GM03348 (cell line): ENCODE measurements around the gene SDR39U1.
"Not testable (repeated sequence)": the region's sequence is repeated elsewhere in the genome, so short reads cannot be mapped to it uniquely, and the experiment has no call there.

Source experiments
- DNase-seq: peaks from one replicate; pipeline ENCODE4 v3.0.0; 2012; ENCODE audit warnings: low spot score

The SDR39U1 gene, protein sequence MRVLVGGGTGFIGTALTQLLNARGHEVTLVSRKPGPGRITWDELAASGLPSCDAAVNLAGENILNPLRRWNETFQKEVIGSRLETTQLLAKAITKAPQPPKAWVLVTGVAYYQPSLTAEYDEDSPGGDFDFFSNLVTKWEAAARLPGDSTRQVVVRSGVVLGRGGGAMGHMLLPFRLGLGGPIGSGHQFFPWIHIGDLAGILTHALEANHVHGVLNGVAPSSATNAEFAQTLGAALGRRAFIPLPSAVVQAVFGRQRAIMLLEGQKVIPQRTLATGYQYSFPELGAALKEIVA

DNA sequence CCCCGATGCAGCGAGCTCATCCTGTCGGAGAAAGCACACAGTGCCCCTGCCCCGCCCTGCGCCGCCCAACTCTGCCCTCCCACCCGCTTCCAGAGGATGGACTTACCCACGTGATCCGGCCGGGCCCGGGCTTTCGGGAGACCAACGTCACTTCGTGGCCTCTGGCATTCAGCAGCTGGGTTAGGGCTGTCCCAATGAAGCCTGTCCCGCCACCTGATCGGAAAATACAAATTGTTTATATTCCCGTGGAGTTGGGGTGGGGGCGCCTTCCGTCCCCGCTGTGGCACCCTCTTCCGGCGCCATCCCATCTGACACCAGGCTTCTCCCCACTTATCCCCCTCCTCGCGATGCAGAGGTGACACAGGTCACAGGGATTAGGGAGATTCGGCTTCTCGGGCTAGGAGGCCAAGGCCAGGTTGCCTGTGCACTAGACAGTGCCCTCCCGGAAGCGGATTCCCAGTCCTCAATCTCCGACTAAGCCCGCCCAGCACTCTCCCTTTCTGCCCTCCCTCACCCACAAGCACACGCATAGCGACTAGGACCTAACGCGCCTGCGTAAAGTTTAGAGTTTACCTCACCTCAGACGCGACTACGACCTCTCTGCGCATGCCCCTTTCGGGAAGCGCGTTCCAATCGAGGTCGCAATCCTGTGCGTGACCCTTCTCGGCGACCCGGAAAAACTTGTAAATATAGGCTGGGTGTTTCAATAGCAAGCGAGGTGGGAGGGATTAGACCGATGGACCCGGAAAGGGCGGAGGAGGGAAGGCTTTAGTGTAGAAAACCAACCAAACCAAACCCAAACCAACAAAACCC is at the start of gene SDR39U1:
TSS of gene SDR39U1 (minus strand) at position 537 of the 813 bp plus-strand sequence. CDS start at position 530, 7 bp downstream.
- DNase-seq: peak; percentile 96

DNA sequence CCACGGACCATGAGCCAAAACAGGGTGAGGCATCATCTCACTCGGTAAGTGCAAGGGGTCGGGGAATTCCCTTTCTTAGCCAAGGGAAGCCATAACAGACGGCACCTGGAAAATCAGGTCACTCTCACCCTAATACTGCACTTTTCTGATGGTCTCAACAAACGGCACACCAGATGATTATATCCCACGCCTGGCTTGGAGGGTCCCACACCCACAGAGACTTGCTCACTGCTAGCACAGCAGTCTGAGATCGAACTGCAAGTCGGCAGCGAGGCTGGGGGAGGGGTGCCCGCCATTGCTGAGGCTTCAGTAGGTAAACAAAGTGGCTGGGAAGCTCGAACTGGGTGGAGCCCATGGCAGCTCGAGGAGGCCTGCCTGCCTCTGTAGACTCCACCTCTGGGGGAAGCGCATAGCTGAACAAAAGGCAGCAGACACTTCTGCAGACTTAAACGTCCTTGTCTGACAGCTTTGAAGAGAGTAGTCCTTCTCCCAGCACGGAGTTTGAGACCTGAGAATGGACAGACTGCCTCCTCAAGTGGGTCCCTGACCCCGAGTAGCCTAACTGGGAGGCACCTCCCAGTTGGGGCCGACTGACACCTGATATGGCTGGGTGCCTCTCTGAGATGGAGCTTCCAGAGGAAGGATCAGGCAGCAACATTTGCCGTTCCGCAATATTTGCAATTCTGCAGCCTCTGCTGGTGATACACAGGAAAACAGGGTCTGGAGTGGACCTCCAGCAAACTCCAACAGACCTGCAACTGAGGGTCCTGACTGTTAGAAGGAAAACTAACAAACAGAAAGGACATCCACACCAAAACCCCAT is 49.2 kb upstream of the SDR39U1 start:
- DNase-seq: not testable (repeated sequence)

DNA sequence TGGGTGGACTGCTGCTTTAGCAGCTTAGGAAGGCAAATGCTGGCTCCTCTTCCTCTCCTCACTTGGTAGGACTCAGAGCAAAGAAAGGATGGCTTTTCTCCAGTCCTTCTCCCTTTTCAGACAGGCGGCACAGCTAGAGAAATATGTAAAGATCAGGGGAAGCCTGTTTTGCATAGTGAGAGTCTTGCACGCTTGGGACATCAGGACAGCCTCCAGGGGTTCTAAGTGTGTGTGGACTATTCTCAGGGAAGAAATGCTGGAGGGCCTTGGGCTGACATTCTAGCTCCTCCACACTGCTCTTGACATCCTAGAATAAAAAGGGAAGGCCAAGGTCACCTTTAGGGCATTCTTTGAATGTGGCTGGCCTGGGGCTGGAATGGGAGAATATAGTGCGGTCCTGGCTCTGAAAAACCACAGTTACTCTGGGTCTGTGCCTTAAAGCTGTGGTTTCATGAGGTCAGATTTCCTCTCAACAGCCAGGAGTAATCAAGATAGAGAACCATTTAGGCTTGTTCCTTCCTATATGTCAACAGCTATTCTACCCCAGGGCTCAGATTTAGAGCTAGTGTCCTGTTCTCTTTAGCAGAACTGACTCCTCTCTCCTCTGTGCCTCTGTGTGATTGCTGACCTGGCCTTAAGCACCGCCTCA is 41.2 kb upstream of the SDR39U1 start:
- no peak for DNase-seq

DNA sequence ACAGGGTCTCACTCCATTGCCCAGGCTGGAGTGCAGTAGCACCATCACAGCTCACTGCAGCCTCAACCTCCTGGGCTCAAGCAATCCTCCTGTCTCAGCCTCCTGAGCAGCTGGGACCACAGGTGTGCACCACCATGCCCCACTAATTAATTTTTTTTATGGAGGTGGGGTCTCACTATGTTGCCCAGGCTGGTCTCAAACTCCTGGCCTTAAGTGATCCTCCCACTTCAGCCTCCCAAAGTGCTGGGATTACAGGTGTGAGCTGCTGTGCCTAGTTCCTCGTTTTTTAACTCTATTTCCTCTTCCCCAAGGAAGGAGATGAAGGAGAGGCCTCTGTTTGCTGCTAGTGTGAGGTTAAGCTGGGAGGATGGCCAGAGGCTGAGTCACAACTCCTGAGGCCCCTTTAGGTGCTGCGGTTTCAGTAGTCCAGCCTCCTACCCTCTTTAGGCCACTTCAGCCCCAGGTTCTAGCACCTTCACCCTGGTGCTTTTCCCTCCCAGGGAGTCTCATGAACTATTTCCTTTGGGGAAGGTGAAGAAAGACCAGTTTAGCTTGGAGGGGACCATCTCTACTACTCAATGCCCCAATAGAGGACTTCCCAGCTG is 40.2 kb upstream of the SDR39U1 start:
- DNase-seq: not testable (repeated sequence)

DNA sequence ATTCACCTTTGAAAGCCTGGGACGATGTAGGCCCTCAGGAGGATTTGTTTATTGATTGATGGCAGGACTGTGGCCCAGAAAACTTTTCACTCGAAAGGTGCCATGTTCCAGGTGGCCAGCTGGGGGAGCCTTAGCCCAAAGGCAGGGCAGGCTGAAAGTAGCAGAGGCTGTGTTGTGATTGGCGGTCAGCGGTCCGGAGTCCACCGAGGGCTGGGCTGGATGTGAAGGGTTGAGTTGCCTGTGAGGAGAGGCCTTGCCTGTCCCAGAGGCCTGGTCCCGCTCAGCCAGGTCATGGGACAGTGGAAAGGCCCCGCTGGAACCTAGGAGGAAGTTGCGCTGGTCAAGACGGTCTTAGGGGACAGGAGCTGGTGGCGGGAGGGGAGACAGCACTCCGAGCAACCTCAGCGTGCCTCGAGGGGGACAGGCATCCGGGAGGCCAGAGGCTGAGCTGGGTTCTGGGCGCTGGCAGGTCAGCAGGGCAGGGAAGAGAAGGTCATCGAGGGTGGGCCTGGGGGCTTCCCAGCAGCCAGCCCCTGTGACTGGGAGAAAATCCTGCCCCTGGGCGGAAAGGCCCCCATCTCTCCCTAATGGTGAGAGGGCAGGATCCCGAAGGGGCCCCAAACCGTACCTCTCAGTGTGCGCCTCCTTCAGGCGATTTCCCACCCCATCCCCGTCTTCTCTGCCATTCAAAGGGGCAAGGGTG is 39.2 kb upstream of the SDR39U1 start:
- DNase-seq: peak; percentile 69

DNA sequence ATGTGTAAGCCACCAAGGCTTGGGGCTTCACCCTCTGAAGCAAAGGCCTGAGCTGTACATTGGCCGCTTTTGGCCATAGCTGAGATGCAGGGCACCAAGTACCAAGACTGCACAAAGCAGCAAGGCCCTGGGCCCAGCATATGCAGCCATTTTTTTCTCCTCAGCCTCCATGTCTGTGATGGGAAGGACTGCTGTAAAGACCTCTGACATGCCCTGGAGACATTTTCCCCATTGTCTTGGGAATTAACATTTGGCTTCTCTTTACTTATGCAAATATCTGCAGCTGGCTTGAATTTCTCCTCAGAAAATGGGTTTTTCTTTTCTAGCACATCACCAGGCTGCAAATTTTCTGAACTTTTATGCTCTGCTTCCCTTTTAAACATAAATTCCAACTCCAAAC is 37.4 kb upstream of the SDR39U1 start:
- not testable (repeated sequence) for DNase-seq

DNA sequence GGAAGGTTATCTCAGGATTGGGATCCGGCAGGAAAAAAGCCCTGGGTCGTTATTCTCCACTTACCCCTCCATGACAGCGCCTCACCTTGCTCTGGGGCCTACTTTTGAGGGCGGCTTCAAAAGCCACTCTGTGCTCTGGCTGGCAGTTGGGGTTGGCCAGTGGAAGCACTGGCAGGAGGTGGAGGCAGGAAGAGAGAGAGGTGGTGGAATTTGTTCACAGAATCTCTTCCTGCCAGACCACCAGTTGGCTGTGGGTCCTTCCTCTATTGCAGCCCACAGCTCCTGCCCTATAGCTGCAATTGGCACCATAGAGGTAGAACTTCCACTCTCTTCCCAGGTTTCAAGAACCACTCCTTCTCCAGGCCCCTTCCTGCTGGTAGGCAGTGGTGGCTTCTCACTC is 32.7 kb upstream of the SDR39U1 start:
- DNase-seq: no peak

DNA sequence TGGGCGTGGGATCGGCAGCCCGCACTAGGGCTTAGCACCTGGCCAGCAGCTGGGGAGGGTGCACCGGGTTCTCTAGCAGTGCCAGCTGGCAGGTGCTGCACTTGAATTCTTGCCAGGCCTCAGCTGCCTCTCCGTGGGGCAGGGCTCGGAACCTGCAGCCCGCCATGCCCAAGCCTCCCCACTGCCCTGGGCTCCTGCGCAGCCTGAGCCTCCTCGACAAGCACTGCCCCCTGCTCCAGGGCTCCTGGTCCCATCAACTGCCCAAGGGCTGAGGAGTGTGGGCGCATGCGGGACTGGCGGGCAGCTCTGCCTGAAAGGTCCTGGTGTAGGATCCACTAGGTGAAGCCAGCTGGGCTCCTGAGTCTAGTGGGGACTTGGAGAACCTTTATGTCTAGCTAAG is 30.6 kb upstream of the SDR39U1 start:
- no peak for DNase-seq

DNA sequence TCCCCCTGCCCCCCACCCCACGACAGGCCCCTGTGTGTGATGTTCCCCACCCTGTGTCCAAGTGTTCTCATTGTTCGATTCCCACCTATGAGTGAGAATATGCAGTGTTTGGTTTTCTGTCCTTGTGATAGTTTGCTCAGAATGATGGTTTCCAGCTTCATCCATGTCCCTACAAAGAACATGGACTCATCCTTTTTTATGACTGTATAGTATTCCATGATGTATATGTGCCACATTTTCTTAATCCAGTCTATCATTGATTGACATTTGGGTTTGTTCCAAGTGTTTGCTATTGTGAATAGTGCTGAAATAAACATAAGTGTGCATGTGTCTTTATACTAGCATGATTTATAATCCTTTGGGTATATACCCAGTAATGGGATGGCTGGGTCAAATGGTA is 27.9 kb upstream of the SDR39U1 start:
- DNase-seq: not testable (repeated sequence)

DNA sequence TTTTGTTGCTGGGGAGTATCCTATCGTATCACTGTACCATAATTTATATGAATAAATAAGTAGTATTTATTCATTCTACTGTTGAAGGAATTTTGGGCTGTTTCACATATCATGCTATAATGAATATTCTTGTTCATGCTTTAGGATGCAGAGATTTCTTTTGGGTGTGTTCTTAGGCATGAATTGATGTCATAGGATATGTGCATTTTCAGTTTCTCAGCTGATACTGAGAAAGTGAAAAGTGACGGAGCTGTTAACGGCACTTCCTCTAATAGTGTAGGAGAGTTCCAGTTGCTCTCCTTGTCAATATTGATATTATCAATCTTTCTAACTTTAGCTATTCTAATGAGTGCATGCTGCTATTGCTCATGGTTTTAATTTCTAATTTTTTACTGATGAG is 23.2 kb upstream of the SDR39U1 start:
- no peak for DNase-seq

DNA sequence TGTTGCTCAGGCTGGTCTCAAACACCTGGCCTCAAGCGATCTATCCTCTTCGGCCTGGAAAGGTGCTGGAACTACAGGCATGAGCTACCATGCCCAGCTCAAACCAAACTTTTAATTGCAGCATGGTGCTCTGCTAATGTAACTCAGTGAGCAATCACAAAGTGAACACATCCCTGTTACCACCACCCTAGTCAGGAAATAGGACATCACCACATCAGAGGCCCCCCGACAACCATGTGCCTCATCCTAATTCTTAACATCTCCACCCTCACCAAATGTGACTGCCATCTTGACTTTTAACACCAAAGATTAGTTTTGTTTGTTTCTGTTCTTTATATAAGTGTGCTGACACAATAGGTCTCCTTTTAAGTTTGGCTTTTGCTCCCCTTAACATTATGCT is 22.8 kb upstream of the SDR39U1 start:
- no peak for DNase-seq

DNA sequence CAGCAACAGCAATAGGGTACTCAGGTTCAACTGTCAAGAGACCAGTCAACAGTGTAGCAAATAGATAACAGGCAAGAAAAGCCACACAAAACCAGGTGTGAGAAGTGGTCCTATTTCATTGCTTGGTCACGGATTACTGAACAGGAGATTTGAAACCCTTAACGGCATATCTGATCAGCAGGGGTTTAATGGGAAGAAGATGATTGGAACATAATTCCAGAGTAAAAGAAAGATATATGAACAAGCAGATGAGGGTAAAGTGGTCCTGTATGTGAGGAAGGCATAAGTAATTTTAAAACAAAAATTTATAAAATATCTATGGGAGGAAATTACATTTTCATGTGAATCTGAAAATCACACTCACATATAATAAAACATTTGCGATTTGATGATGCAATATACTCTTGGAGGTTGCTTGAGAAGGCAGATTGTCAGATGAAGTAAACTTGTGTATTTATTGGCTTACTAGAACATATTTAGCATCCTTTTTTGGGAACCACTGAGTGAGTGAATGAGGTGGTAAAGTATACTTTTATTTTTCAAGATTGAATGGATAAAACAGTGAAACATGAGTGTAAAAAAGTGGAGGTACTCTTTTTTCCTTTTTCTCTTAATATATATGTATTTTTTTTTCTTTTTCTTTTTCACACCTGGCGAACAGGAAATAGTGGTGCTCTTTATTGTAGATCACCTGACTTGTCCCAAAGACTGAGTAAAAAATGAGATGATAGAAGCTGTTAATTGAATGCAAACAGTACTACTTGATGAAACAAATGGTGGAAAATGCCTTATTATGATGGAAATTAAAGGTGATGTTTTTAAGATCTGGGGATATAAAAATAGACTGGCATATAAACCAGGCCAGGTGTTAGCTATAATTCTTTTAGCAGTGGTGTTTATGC is 21.6 kb upstream of the SDR39U1 start:
- DNase-seq: no peak

DNA sequence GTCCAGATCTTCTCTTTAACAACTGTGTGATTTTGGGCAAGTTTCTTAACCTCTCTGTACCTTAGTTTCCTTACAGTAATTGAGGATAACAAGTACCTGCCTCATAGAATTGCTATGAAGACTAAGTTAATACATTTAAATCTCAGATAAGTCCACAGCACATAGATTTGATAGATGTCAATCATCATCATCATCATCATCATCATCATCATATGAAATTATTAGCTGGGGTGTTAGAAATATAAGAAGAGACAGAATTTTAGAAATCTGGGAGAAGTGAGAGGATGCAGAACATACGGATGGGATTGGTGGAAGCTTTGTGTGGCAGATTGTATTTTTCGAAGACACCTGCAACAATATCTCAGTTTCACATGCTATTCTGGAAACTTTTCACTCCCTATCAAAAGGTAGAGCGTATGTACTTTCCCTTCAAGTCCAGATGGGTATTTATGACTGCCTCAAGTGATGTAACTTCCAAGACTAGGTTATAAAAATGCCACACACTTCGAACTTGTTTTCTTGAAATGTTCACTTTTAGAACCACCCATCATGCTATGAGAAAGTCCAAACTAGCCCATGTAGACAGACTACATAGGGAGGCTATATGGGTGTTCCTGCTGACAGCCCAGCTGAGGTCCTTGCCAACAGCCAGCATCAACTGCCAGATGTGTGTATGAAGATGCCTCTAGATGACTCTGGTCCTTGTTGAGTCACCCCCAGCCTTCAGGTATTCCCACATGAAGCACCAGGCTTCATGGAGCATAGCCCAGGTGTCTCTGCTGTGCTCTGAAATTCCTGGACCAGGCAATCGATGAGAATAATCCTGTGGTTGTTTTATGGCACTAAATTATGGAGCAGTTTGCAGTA is 20.7 kb upstream of the SDR39U1 start:
- DNase-seq: no peak

DNA sequence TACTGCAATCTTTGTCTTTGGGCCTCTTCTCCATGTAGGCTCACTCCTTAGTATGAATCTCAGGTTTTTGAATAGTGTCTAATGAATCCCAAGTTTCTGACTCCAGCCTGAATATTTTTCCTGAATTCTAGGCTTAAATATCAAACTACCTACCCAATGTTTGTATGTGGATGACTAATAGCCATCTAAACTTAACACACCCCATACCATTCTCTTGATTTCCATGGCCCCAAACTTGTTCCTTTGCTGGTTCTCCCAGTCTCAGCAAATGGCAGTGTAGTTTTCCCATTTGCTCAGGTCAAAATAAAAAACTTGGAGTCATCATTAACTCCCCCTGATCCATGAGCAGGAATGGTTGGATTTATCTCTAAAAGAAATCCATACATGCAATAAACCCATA is 18.8 kb upstream of the SDR39U1 start:
- no peak for DNase-seq

DNA sequence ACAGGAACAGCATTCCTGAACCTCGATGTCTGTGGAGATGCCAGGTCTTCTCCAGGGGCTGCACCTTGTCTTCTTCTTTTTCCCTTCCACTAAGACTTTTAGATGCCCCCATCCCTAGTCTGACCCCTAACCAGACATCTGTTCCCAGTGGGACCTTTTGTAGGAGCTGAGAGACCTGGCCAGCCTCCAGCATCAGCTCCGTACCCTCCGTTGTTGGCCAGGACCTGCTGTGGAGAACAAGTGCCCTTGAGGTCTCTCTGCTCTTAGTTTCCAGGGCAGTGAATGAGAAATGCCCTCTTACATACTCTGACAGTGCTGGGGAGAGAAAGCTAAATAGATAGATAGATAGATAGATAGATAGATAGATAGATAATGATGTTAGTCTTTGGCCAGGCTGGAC is 16.8 kb upstream of the SDR39U1 start:
- no peak for DNase-seq

DNA sequence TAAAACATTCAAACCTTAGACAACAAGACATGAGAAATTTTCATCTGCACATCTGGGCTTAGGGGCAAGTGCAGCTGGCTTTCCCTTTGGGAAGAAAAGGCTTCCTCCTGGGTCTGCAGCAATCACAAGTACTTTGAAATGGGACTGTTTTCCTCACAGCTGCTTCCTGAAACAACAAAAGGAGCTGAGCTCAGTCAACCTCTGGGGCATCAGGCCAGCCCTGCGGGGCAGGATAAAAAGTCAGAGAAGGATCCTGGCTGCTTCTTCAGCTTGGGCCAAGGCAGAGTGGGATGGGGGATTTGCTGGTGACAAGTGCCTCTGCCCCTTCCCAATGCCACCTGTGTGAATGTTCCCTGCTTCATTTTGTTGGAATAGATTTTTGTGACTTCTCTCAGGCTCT is 16.2 kb upstream of the SDR39U1 start:
- no peak for DNase-seq

DNA sequence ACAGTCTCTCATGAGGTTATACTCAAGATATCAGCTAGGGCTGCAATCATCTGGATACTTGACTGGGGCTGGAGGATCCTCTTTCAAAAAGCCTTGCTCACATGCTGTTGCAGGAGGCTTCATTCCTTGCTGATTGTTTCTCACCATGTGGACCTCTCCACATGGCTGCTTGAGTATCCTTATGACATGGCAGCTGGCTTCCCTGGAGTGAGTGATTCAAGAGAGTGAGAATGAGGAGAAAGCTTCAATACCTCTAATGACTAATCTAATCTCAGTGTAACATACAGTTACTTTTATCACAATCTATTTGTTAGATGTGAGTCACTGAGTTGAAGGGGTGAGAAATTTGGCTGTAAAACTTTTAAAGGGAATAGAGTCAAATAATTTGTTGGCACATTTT is 14.4 kb upstream of the SDR39U1 start:
- DNase-seq: no peak

DNA sequence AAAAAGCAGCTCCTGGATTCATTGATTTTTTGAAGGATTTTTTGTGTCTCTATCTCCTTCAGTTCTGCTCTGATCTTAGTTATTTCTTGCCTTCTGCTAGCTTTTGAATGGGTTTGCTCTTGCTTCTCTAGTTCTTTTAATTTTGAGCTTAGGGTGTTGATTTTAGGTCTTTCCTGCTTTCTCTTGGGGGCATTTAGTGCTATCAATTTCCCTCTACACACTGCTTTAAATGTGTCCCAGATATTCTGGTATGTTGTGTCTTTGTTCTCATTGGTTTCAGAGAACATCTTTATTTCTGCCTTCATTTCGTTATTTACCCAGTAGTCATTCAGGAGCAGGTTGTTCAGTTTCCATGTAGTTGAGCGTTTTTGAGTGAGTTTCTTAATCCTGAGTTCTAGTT is 8.3 kb upstream of the SDR39U1 start:
- DNase-seq: not testable (repeated sequence)

DNA sequence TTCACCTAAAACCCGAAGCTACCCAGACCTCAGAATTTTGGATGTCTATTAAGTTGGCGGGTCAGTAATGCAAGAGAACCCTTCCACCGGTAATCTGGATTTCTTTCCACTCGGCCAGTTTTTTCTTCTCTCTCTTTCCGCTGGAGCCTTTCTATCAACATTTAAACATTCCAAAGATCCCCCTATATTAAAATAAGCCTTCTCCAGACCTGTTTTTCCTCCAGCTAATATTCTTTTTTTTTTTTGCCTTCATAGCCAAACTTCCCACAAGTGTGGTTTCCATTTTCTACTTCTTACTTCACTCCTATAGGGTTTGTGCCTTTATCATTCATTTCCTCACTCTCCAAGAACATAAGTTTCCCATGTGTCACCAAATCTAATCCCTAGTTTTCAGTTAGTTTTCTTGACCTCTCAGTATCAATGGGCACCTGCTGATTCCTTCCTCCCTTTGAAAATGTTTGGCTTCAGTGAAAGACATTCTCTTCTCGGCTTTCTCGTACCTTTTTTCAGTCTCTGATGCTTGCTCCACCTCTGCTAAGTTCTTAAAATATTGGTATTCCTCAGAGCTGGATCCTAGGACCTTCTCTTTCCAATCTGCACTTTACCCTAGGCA is 583 bp upstream of the SDR39U1 start:
- no peak for DNase-seq
